SU-DHL-6 (cell line): ENCODE data around the gene HERC3.

Experiments used
- H2AFZ ChIP-seq: fragments of 200-600 bp; sonication (generic); 2 replicates; pipeline ENCODE4 v1.6.1; 2014; ENCODE audit warnings: low read depth, mild to moderate bottlenecking, moderate library complexity, mixed read lengths, antibody characterized with exemption, low read length; ENCODE audit not compliant: severe bottlenecking
- H3F3A ChIP-seq: fragments of 200-600 bp; shearing (Covaris generic); 2 replicates; pipeline ENCODE4 v1.6.0; 2016; ENCODE audit warnings: antibody characterized with exemption, mild to moderate bottlenecking; ENCODE audit not compliant: insufficient read depth
- H3K27ac ChIP-seq: fragments of 200-600 bp; sonication (generic); 2 replicates; pipeline ENCODE4 v1.5.1; 2016; ENCODE audit warnings: low read depth, mild to moderate bottlenecking, low read length, moderate library complexity, mixed read lengths
- H3K27me3 ChIP-seq: fragments of 200-600 bp; sonication (generic), shearing (Covaris generic); 2 replicates; pipeline ENCODE4 v1.6.0; 2014; ENCODE audit warnings: mild to moderate bottlenecking, low read length
- H3K36me3 ChIP-seq: fragments of 200-600 bp; sonication (generic); 2 replicates; pipeline ENCODE4 v1.6.1; 2014; ENCODE audit warnings: mild to moderate bottlenecking, low read length, mixed read lengths
- H3K4me2 ChIP-seq: fragments of 300-600, 200-600 bp; shearing (Covaris generic), sonication (generic); 2 replicates; pipeline ENCODE4 v1.6.0; 2014; ENCODE audit warnings: low read length, low read depth, mild to moderate bottlenecking; ENCODE audit not compliant: poor library complexity, severe bottlenecking
- H3K4me3 ChIP-seq: fragments of 200-600 bp; sonication (generic); 2 replicates; pipeline ENCODE4 v1.5.1; 2014; ENCODE audit warnings: antibody characterized with exemption, low read length, mild to moderate bottlenecking, mixed read lengths; ENCODE audit not compliant: insufficient read depth, poor library complexity, severe bottlenecking
- H3K79me2 ChIP-seq: fragments of 200-600 bp; sonication (generic); 2 replicates; pipeline ENCODE4 v1.6.1; 2014; ENCODE audit warnings: mild to moderate bottlenecking, low read length, moderate library complexity; ENCODE audit not compliant: insufficient read depth
- H3K9ac ChIP-seq: fragments of 200-600 bp; sonication (generic); 2 replicates; pipeline ENCODE4 v1.7.0; 2014; ENCODE audit warnings: mild to moderate bottlenecking, low read length
- H3K9me2 ChIP-seq: fragments of 200-600 bp; sonication (generic); replicated peaks from 2 replicates; pipeline ENCODE4 v1.6.1; 2014; ENCODE audit warnings: low read length; ENCODE audit not compliant: insufficient read depth
- H3K9me3 ChIP-seq: fragments of 200-600 bp; sonication (generic); 2 replicates; pipeline ENCODE4 v1.6.1; 2014; ENCODE audit warnings: low read length, mixed read lengths; ENCODE audit not compliant: insufficient read depth
- H4K20me1 ChIP-seq: fragments of 200-600 bp; sonication (generic); 2 replicates; pipeline ENCODE4 v1.6.1; 2014; ENCODE audit warnings: low read depth, mild to moderate bottlenecking, antibody characterized with exemption, low read length, moderate library complexity, mixed read lengths
- EZH2phosphoT487 ChIP-seq: fragments of 200-600 bp; sonication (generic), shearing (Covaris generic); conservative IDR thresholded peaks from 2 replicates; pipeline ENCODE4 v1.6.1; 2018; ENCODE audit warnings: mild to moderate bottlenecking, antibody characterized with exemption, low read length, moderate library complexity, mixed read lengths
- TF ChIP-seq, protein P1 (sequence below): fragments of 200-600 bp; sonication (generic); IDR thresholded peaks from one replicate; pipeline ENCODE4 v1.5.1; 2017; ENCODE audit warnings: antibody characterized with exemption, mild to moderate bottlenecking, low read length, moderate library complexity; ENCODE audit not compliant: insufficient read depth, poor library complexity, severe bottlenecking

Gene HERC3

DNA sequence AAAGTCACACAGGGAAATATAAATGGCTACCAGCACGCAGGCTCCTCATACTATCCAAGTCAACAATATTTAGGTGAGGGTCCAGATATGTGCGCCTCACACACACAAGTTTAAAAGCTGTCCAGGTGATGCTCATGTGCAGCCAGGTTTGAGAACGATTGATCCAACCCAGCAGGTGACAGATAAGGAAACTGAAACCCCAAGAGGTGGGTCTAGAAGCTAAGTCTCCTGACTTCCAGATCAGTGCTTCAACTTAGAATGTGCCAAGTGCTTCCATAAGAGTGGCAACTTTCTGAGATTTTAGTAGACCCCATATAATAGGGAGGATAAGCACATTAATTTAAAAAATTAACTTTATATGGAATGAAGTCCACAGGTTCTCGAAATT lies 159.8 kb downstream of the HERC3 start:
- H3K36me3 ChIP-seq: no peaks in the 10 kb centered on the region
- H3K4me2 ChIP-seq: no peak overlapping the region
- TF ChIP-seq, protein P1, sequence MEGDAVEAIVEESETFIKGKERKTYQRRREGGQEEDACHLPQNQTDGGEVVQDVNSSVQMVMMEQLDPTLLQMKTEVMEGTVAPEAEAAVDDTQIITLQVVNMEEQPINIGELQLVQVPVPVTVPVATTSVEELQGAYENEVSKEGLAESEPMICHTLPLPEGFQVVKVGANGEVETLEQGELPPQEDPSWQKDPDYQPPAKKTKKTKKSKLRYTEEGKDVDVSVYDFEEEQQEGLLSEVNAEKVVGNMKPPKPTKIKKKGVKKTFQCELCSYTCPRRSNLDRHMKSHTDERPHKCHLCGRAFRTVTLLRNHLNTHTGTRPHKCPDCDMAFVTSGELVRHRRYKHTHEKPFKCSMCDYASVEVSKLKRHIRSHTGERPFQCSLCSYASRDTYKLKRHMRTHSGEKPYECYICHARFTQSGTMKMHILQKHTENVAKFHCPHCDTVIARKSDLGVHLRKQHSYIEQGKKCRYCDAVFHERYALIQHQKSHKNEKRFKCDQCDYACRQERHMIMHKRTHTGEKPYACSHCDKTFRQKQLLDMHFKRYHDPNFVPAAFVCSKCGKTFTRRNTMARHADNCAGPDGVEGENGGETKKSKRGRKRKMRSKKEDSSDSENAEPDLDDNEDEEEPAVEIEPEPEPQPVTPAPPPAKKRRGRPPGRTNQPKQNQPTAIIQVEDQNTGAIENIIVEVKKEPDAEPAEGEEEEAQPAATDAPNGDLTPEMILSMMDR: no peak
- TF ChIP-seq EZH2phosphoT487: no peak
- no peaks in the 10 kb centered on the region for H4K20me1 ChIP-seq
- H3K4me3 ChIP-seq: no peak overlapping the region
- H3K27me3 ChIP-seq: no peaks in the 10 kb centered on the region
- H2AFZ ChIP-seq: no peak overlapping the region
- H3K9ac ChIP-seq: no peak overlapping the region
- H3K27ac ChIP-seq: no peak overlapping the region
- H3K9me3 ChIP-seq: no peaks in the 10 kb centered on the region
- H3K79me2 ChIP-seq: no peaks in the 10 kb centered on the region
- H3K9me2 ChIP-seq: no peaks in the 10 kb centered on the region
- no peaks in the 10 kb centered on the region for H3F3A ChIP-seq

DNA sequence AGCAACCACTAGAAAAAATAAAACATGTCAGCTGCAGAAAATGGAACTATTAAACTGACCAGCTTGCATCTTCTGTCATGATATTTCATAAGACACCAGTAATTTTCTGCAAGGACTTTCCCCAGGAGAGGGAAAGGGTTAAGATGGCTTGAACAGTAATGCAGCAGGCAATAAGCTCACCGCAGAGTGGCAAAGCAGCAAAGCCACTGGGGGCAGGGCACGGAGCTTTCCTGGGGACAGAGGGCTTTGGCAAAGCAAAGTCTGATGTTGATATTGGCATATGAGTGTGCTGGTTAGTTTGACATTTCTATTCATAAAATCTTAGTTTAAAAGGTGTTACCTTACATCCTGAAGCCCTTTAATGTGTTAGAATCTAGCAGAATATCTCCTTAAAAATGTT lies 160.5 kb downstream of the HERC3 start:
- no peak overlapping the region for H3K9ac ChIP-seq
- H4K20me1 ChIP-seq: no peaks in the 10 kb centered on the region
- no peaks in the 10 kb centered on the region for H3K9me3 ChIP-seq
- H3K27me3 ChIP-seq: no peaks in the 10 kb centered on the region
- H3K9me2 ChIP-seq: no peaks in the 10 kb centered on the region
- TF ChIP-seq EZH2phosphoT487: no peak
- TF ChIP-seq, protein P1: no peak
- H3K4me2 ChIP-seq: no peak overlapping the region
- no peaks in the 10 kb centered on the region for H3F3A ChIP-seq
- H3K27ac ChIP-seq: no peak overlapping the region
- H3K4me3 ChIP-seq: no peak overlapping the region
- no peaks in the 10 kb centered on the region for H3K36me3 ChIP-seq
- no peaks in the 10 kb centered on the region for H3K79me2 ChIP-seq
- no peak overlapping the region for H2AFZ ChIP-seq

DNA sequence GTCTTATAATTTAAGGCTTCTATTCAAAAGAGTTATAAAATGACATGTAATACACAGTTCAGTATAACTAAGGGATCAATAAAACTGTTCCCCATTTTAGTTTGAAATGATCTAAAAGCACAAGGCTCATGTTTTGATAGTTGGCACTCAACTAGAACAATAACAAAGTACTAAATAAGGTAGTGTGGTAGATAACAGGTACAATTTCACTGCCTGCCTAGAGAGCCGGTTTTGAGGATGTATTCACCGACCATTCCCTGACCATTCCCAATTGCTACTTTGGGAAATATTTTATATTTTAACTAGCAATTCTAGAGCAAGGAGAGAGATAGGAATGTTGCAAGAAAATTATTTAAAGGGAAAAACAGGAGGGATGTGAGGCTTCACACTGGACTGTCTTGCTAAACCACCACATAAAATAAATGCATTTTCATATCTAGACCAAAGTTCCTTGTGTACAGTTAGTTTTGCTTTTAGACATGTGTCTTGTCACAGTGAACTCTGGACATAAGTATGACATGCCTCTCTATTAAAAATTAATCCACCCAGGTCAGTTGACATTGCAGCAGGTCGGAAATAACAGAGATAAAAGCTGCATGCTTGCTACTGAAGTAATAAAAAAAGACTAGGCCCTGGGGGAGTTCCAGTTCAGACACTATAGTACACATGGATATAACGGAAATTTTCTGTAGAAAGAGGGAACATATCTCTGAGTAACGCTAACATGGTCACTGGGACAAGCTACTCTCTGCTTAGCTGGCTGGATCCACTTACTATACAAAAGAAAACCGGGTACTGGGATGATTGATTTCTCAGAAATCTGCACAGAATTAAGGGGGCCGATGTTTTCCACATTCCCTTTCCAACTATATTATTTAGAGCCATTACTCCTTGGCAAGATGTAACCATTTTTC lies 161.6 kb downstream of the HERC3 start:
- Histone ChIP-seq H3K27ac (no peak overlapping the region), H3K9ac (no peak overlapping the region), H3K27me3 (no peaks in the 10 kb centered on the region), H3K79me2 (no peaks in the 10 kb centered on the region), H4K20me1 (no peaks in the 10 kb centered on the region), H3K4me2 (no peak overlapping the region), H3K4me3 (no peak overlapping the region), H3K9me2 (no peaks in the 10 kb centered on the region), H3K9me3 (no peaks in the 10 kb centered on the region), H3F3A (no peaks in the 10 kb centered on the region), H2AFZ (no peak overlapping the region), H3K36me3 (no peaks in the 10 kb centered on the region)
- TF ChIP-seq, protein P1: no peak
- no peak for TF ChIP-seq EZH2phosphoT487
